HG02970 (cell line): Measurements from ENCODE around the gene HEXB.

Source experiments
- ATAC-seq: cut with Tn5 transposase; IDR thresholded peaks from one replicate; pipeline ENCODE4 v1.9.1; 2021; ENCODE audit warnings: mild to moderate bottlenecking, moderate library complexity, moderate number of reproducible peaks; ENCODE audit not compliant: unreplicated experiment, low FRiP score

HEXB gene

DNA sequence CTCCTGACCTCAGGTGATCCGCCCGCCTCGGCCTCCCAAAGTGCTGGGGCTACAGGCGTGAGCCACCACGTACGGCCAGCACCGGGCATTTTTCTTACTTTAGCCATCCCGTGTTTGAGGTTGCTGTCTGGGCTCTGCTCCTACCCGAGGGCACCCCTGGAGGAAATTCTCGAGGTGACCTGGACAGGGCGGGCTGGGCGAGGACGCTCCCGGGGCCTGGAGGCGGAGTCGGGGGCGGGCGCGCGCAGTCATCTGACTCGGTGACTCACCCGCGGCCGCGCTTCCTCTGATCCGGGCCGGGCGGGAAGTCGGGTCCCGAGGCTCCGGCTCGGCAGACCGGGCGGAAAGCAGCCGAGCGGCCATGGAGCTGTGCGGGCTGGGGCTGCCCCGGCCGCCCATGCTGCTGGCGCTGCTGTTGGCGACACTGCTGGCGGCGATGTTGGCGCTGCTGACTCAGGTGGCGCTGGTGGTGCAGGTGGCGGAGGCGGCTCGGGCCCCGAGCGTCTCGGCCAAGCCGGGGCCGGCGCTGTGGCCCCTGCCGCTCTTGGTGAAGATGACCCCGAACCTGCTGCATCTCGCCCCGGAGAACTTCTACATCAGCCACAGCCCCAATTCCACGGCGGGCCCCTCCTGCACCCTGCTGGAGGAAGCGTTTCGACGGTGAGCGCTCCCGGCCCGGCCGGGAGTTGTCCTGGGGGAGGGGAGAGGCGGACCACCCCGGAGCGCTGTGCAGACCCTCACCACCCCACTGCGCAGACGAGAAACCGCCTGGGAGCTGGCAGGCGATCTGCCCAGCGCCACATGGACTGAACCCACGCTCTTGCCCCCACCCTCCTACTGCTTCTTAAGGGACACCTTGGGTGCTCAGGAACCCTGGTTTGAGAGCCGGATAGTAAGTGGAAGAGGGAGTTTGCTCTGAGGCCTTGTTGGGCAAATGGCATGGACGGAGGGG lies at the start of gene HEXB:
HEXB (plus strand) TSS at position 334 of the 952 bp plus-strand sequence; CDS start at position 362, 28 bp downstream.
- ATAC-seq: peak; percentile 69

DNA sequence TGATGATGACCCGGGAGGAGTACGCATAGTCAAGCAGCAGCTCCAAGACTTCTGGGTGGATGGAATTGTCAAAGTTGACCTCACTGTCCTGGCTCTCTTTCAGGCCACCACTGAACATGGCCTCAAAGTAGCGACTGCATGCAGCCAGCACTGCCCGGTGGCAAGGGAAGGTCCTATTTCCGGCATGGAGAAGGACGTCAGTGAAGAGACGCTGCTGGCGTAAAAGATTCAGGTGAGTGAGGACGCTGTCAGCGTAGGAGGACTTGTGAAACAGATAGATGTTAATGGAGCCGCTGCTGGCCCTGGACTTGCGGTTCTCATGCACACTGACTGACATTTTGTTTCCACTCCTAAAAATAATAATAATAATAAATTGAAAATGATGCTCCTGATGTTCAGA lies 48.9 kb upstream of the HEXB start:
- no peak for ATAC-seq

GRCh38 chr5:74636552-74636951 lies 48.5 kb upstream of the HEXB start:
- no peak for ATAC-seq

GRCh38 chr5:74638544-74638969 lies 46.5 kb upstream of the HEXB start:
- no peak for ATAC-seq

DNA sequence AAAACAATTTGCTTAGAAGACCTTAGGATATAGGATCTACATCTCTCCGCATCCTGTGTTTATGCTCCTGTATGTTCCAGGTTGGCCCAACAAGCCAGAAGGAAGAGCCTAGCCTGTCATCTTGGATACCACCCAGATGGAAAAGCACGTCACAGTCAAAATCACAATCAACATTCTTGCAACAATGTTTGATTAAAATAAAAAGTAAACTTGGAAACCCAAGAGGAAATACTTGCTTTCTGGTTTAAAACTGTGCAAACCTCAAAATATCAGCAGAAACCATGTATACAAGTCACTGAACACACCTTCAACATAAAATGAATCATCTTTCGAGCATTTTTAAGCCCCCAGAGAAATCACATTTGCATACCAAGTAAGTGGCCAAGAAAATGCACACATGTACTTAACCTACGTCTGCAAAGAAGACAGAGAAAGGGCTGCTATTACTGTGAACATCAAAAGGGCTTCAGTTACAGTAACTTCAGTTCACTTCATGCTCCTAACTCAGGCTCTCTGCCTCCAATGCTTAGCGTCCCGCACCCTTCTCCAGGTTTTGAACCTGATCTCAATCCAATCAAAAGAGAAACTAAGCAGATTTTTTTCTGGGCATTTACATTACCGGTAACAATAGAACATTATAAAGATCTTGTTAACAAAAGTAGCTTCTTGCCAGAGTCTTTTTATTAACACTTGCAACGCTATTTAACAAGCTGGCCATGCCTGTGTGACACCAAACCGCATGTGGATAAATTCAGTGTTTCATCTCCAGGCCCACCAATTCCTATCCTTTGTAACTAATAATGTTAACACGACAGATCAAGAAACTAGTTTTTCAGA lies 45.8 kb upstream of the HEXB start:
- no peak for ATAC-seq

GRCh38 chr5:74639807-74640449 lies 45.1 kb upstream of the HEXB start:
- peak; percentile 23 for ATAC-seq

- ATAC-seq: peak; percentile 56
Observed at GRCh38 chr5:74640450-74640953, 44.5 kb upstream of the HEXB start, which contains the start of gene ENC1. ENC1 (minus strand) TSS chr5:74640728; CDS start chr5:74636485, 4,243 bp downstream.

DNA sequence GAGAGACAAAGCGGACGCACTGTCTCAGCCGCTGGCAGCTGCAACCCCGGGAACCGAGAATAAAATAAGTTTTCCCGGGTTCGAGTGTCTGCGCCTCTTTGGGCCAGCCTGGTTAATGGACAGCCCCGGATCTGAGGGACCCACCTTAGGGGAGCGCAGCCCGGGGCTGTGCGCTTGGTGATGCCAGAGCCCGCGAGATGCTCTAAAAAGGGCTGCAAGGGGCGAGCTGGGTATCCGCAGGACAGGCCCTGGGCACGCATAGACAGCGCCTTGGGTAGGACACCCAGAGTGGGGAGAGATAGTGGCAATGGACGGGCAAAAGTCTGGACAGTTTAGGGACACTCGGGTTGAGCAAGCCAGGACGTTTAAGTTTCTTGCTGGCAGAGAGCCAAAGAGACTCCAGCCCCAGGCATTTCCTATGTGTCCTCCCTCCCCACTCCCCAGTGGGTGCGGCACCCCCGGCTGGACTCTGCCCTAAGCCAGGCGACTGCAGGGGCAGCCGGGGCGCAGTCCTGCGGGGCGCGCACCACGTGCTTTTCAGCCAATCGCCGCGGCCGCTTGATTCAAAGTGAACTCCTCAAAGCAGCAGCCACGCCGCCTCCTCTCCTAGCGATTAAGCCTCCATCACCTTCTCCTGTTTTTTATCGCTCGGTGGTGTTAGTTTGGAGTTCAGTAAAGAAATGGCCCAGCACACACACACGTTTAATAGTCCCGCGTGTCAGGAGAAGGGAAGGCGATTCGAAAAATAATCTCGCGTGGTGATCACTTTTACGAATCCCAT lies 43.9 kb upstream of the HEXB start:
- peak; percentile 16 for ATAC-seq

- ATAC-seq: no peak
Observed at GRCh38 chr5:74641735-74642542, 43.1 kb upstream of the HEXB start.

DNA sequence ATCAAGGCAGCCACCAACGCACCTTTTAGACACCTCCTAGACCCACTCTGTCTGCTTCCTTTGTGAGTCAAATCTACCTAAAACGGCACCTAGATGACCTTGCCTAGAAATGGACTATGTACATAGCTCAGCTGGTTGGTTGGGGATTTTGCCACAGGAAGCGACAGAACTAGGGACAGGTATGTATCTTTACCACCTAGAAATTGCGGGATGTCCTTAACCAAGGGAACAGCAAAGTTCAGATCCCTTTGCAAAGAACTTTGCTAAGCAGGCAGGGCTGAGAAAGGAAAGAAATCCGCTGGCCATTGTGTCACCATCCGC lies 42.5 kb upstream of the HEXB start:
- ATAC-seq: no peak

DNA sequence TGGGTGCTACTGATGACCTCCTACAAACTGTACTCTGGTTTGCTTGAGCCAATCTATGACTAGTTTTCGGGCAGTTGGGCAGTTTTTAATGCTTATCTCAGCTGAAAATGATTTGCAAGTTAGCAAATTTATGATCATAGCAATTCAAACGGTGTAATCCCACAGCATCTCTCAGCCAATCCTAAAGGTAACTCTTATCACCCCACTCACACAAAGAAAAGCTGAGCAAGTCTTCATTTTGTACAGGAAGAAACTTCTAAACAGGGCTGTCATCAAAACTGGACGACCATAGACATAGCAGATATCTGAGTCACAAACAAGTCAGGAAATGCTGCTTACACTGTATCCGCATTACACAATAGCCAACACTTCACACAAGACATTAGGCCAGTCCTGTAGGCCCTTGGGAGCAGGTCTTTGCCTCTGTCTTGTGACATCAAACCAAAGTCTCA lies 41.9 kb upstream of the HEXB start:
- ATAC-seq: no peak

DNA sequence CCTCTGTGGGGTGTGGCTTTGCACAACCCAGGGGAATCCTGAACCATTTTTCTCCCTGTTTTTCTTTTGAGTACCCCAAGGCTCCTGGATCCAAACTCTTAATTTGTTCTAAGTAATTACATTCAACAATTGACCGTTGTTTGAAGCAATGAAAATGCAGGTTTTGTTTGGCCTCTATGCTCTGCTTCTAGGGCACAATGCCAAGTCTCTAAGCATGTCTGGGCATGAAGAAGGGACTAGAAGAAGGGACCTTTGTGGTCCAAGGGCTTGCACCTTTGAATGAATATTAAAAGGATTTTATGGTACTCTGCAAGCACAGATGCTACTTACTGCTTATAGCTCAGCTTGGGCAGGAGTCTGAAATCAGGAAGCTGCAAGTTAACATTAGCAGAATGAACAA lies 37.9 kb upstream of the HEXB start:
- no peak for ATAC-seq

DNA sequence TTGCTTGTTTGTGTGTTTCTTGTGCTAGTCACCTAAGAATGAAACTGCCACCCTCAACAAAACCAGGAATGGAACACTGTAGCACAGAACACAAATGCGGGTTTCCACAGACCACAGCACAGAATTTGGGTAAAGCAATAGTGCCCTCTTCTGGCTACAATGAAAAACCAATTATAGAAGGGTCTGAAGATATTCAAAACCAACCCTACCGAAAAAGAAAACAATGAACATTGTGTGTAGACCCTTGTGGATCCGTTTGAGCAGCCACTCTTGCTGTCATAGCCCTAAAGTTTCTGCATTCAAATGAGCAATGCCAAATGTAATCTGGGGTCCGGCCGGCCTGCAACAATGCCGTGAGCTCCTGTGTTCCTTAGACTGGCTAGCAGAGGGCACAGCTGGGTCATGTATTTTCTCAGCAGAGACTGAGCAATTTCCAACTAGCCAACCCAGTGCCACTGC lies 36.2 kb upstream of the HEXB start:
- no peak for ATAC-seq

GRCh38 chr5:74649421-74649973 lies 35.5 kb upstream of the HEXB start:
- no peak for ATAC-seq

DNA sequence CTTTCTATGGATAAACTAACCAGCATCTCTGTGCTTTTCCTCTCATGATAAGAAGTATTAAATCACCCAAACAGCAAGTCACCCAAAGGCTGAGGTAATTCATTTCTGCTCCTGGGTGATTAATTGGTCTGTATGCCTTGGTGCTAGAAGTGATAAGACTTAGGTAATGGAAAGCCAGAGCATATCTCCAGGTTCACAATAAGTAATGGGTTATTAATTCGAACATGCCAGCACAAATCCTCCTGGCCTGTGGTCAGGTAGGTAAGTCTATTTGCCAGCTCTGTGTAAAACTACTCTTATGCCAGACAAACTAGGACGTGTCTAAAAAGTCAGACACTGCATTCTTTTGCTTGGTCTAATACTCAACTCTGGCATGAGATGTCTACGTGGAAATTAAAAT lies 33.3 kb upstream of the HEXB start:
- ATAC-seq: no peak

- ATAC-seq: no peak
Observed at GRCh38 chr5:74652576-74652975, 32.5 kb upstream of the HEXB start.

DNA sequence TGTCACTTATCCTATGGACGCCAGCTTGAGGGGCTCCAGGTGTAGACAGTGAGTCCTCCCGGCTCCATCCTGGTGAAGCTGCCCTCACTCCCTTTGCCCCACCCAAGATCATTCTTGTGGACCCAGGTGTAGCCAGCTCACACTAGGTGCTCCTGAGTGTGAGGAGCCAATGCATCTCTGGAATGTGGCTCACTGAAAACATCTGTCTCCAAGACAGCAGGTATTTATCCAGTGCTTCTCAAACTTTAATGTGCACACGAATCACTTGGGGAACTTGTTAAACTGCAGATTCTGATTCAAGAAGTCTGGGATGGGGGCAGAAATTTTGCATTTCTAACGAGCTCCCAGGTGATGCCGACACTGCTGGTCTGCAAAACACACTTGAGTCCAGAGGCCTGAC lies 31.0 kb upstream of the HEXB start:
- no peak for ATAC-seq

DNA sequence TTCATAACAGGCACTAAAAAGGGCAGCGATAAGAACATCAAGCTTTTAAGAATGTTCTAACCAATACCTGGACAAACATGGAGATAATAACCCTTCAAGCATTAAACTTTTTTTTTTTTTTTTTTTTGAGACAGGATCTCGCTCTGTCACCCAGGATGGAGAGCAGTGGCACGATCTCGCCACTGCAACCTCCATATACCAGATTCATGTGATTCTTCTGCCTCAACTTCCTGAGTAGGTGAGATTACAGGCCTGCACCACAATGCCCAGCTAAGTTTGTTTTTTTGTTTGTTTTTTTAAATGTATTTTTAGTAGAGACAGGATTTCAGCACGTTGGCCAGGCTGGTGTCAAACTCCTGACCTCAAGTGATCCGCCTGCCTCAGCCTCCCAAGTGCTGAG lies 29.8 kb upstream of the HEXB start:
- no peak for ATAC-seq

DNA sequence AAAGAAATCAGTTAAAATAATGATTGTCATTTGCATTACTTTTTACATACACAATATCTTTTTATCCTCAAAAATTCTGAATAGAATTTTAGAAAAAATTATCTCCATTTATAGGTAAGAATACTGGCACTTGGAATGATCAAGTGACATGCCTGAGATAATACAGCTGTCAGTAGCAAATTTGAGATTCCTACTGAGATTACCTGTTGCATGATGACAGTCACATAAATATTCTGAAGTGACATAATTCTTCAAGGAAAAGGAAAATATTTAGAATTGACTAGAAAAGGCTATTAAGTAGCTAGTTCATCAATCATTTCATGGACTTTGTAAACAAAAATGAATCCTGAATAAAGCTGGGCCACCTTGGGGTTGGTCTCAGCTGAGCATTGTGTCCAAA lies 29.3 kb upstream of the HEXB start:
- ATAC-seq: no peak
